HG02938 (cell line): ENCODE measurements around the gene SEMA3F.
"Not testable (repeated sequence)": the region's sequence is repeated elsewhere in the genome, so short reads cannot be mapped to it uniquely, and the experiment has no call there.

Experiments
- ATAC-seq: cut with Tn5 transposase; IDR thresholded peaks from one replicate; pipeline ENCODE4 v1.9.1; 2021; ENCODE audit warnings: mild to moderate bottlenecking, moderate library complexity; ENCODE audit not compliant: unreplicated experiment

SEMA3F gene

DNA sequence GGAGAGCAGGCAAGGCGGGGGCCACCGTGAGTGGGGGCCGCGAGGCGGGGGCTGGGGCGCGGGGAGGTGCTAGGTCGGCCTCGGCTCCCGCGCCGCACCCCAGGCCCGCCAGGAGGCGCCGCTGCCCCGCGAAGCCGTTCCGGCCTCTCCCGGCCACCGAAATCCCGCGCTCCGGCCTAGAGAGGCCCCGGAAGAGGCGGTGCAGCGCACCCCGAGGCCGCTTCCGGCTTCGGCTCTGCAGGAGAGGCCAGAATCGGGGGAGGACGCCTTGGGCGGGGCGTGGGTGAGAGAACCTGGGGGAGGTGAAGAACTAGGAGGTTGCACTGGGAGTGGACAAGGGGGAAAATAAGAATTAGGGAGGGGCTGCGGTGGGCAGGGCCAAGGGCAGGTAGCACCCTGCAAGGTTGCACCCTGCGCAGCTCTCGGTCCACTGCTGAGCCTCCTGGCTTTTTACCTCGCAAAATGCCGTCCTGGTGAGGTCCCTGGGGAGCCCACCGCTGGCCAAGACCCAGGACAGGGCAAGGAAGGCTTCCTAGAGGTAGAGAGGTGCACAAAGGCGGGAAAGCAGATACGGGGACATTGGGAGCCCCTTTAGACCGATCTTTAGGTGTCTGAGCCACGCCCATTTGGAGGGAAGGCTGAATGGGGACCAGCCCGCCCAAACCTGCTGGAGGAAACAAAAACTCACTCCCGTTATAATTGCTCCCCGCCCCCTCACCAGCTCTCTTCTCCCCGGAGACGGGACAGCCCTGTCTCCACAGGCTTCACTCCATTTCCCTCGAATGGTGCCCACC, 72.5 kb downstream of the SEMA3F start:
- ATAC-seq: peak; percentile 72

DNA sequence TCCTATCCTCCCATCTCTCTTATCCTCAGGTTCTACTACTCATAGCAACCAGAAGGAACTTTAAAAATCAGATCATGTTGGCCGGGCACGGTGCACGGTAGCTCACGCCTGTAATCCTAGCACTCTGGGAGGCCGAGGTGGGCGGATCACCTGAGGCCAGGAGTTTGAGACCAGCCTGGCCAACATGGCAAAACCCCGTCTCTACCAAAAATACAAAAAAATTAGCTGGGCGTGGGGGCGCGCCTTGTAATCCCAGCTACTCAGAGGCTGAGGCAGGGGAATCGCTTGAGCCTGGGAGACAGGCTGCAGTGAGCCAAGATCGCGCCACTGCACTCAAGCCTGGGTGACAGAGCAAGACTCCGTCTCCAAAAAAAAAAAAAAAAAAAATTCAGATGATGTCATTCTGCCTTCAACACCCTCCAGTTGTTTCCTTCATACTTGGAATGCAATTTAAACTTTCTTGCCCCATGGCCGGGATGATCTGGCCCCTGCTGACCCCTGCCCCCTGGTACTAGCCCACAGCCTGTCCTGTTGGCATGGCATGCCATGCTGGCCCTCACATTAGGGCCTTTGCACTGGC, 73.2 kb downstream of the SEMA3F start:
- ATAC-seq: not testable (repeated sequence)

DNA sequence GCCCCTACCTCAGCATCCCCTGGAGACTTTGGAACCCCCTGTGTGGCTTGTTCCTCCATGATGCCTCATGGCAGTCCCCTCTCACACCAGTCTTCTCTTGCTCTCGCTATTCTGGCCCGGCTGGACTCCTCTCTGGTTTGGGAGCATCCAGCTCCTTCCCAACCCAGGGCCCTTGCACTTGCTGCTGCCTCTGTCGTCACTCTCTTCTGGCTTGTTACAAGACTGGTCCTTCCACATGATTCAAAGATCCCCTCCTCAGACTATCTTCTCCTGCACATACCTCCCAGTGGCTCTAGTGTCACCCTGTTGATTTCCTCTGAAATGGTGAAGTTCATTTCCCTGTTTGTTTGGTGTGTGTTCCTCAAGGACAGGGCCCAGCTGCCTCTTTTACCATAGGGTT, 74.4 kb downstream of the SEMA3F start:
- no peak for ATAC-seq

DNA sequence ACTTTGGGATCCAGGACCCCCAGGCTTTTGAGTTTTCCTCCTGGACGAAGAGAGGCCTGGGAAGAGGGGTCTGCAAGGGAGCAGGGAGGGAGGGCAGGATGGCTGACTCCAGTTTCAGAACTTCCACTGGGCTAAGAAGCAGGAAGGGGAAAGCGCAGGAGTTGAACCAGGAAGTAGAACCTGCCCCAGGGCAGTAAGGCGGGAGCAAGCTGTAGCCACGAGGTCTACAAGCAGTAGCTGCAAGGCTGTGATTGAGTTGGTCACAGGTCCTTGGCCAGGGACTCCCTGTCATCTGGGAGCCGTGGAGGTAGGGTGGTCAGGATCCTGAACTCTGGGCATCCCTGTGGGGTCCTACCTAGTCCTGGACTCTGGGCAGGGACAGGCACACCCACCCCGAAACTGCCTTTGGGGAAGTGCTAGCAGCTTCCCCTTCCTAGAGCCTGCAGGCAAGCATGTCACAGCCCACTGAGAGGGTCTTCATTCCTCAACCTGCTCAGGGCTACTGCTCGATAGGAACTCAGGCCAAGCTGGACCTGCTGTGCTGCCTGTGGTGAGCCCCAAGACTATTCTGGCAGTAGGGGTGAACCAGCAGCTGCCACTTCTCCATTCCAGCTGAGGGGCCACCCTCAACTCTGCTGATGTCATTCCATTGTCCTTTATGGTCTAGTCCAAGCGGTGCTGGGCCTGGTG, 75.1 kb downstream of the SEMA3F start:
- no peak for ATAC-seq

DNA sequence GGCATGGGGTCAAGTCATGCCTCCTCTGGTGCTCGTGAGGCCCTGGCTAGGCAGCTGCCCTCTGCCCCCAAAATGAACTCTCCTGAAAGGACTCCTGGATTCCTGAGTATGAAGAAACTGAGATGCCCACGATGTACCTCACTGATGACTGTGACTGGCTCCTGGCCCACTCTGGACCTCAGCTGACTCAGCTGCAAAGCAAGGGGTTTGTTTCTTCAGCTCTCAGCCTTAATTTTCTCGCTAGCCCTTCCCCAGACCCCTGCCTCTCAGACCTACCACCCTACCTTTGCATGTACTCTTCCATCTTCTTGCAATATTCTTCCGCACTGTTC, 75.6 kb downstream of the SEMA3F start:
- ATAC-seq: no peak

DNA sequence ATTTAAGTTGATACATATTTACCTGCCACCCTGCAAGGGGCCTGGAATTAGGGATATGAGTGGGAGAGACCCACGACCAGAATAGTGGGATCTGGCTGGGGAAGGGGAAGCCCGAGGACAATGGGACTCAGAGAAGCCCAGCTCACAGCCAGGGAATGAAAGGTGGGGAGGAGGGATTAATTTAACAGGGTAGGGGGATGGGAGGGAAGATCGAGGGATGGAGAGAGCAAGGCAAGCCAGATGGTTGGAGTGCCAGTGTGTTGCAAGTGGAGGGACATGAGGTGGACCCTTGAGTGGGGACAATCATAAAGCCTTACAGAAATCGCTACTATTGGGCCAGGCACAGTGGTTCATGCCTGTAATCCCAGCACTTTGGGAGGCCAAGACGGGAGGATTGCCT, 76.5 kb downstream of the SEMA3F start:
- ATAC-seq: no peak

DNA sequence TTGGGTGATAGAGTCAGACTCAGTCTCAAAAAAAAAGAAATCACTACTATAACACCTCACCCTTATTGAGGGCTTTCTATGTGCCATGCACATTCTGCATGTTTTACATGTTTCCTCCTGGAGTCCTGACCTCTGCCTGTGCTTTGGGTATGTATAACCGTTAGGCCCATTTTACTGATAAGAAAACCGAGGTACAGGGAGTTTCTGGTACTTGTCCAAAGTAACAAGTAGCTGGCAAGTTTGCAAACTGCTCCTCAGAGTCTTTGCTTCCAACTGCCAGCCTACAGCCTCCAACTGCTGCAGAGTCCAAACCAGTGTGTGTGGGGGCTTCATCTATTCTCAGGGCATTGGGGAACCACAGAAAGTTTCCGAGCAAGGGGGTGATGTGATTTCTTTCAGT, 77.2 kb downstream of the SEMA3F start:
- no peak for ATAC-seq

DNA sequence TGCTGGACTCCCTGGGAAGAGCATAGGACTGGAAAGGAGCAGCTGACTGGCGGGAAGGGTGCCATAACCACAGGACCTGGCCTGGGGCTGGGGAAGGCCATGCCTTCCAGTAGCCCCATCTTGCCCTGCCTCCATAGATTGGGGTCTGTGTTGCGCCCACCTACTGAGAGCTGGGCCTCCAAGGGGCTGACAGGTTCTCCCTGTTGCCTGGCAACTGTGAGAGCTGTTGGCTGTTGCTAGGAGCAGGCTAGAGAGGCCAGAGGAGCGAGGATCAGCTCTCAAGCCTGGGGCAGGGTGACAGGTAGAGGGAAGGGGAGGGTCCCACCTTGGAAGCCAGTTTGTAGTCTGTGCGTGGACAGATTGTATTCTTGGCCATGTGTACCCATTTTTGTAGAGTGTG, 78.1 kb downstream of the SEMA3F start:
- no peak for ATAC-seq

DNA sequence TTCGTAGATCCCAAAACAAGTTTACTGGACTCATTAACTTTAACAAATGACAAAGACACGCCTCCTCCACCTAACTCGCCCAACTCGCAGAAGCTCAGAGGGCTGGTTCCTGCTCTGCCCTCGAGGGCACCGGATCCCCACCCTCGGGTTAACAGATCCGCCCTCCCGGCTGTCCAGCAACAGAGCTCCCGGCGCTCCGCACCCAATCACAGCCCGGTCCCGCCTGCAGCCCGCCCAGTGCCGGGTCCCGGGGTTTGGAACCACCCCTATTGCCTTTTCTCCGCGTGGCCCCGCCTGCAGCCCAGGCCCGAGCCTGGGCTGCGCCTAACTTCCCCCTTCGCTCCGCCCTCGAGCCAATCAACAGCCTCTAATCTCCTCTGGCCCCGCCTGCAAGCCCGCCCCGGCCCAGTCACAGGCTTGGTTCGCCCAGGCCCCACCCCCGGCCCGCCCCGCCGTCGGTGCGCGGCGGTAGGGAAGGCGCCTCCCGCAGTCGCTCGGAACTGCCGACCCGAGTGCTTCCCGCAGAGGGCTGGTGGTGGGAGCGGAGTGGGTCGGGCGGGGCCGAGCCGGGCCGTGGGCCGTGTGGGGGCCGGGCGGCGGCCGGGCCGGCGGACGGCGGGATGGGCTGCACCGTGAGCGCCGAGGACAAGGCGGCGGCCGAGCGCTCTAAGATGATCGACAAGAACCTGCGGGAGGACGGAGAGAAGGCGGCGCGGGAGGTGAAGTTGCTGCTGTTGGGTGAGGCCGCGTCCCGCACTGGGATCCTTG, 80.8 kb downstream of the SEMA3F start, which contains the start of gene GNAI2:
Gene GNAI2 (plus strand): TSS at position 489 of the 768 bp plus-strand sequence. CDS start 132 bp downstream, at position 621.
- ATAC-seq: peak; percentile 92

DNA sequence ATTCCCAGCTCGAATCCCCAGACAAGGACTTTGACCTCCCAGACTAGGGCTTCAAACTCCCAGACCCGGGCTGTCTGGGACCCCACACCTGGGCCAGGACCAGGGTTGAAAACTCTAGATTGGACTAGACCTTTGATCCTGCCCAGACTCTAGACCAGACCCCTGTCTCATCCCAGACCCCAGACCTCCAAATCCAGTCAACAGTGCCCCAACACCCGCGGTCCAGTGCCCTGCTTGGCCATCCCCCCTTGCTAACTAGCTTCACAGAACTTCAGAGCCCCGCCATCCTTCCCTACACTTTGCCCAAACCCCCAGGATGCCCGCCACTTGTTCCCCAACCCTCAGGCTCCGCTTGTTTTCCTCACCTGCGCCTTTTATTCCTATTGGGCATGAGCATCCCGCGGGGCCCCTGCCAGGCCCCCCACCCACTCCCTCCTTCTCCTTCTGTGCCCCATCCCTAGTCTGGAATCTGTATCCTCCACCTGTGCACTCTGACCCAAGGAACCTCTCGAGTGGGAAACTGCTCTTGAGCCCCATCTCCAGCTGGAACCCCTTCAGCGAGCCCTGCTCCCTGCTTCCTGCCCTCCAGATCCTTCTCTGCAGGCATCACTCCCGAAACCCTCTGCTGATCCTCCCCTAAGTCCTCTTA, 81.5 kb downstream of the SEMA3F start:
- no peak for ATAC-seq

DNA sequence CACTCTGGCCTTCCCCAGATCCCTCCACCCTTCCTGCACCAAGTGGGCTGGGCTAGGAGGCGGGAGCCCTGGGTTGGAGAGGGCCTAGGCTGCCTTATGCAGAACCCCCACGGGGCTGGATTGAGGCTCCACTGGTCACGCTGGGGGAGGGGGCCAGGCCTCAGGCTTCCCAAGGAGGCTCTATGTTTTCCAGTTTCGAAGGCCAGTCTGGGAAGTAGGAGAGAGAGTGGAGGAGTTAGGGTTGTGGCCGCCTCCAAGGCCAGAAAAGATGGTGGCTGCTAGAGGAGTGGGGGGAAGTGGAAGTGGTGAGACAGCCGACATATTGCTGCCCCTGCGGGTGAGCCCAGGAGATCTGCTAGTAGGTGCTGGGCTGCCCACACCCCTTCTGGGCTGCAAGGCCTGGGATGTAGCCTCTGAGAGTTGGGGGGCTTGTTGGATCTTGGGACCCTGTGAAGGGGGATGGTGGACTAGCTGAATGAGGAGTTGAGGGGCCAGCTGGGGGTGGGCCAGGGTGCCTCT, 82.1 kb downstream of the SEMA3F start:
- no peak for ATAC-seq

DNA sequence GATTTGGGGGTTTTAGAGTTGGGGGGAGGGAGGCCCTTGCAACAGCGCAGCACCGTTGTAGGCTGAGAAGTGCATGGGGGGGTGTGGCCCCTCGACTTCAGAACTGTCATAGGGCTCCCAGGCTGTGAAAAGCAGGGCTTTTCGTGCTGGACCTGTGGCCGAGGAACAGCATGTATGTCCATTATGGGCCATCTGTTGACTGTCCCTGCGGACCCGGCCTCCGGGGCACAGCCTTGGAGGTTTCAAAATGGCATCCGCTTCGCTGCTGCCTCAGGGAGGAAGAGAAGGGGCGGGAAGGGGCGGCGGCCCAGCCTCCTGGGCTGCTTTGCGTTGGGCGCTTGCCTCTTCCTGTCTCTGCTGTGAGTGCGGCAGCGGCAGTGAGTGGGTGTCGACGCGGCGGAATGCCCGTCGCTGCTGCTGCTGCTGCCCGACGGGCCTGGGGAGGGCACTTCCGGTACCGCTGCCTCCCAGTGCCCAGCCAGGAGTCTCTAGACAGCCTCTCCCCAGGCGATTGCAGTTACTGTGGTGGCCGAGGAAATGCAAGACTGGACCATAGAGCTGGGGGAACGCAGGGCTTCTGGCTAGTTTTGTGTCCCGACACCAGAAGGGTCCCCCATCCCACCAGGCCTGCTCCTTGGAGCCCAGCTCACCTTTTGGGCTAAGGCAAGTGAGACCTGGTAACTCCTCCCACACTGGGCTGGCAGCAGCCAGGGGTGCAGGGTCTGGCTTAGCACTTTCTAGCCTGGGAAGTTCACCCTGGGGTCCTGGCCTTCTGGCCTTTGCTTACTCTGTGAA, 82.8 kb downstream of the SEMA3F start:
- ATAC-seq: peak; percentile 30

DNA sequence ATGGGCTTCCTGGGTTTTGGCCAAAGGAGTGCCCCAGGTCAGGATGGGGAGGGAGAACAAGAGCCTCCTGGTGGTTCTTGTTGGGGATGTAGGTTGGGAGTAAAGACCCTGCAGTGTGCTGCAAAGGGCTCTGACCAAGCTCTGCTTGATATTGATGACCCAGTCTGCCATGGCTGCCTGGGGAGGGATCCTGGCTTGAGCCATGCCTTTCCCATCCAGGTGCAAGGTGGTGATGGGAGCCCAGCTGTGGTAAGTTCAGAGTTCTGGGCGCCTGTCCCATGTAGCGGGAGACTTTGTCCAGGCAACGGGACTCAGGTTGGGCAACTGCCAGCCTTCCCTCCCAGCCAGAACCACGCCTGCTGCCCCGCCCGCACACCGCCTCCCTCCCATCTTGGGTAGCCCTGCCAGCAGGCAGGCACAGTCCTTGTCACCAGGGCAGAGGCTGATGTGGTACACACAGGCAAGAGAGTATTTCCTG, 83.5 kb downstream of the SEMA3F start:
- ATAC-seq: no peak
